Activated naive CD4-positive, alpha-beta T cell treated with anti-CD3 and anti-CD28 coated beads for 36 hours (primary cell): ENCODE measurements around the gene GIPC2. TPM values are rescaled to one million over a fixed set of nuclear protein-coding genes. Genes with fewer than 3 reads are reported as not detected.
"Not testable (repeated sequence)": the region's sequence is repeated elsewhere in the genome, so short reads cannot be mapped to it uniquely, and the experiment has no call there.

Source experiments
- CTCF ChIA-PET: fragments of 350-600 bp; sonication (Branson Sonifier 250); formaldehyde crosslinking; loops from one replicate; lab custom pipeline; 2021; ENCODE audit warnings: antibody characterized with exemption; lab: Charles Lee
- DNase-seq: peaks from one replicate; pipeline ENCODE4 v3.0.0-alpha.2; 2020
- H3K27ac Mint-ChIP-seq: one replicate; pipeline ENCODE4 v1.8.0; 2021; ENCODE audit warnings: mild to moderate bottlenecking, mixed read lengths
- H3K27me3 Mint-ChIP-seq: one replicate; pipeline ENCODE4 v1.8.0; 2021; ENCODE audit warnings: low read depth, mixed read lengths
- H3K36me3 Mint-ChIP-seq: one replicate; pipeline ENCODE4 v1.8.0; 2021; ENCODE audit warnings: low read depth, mixed read lengths
- H3K4me1 Mint-ChIP-seq: one replicate; pipeline ENCODE4 v1.8.0; 2021; ENCODE audit warnings: low read depth, mixed read lengths
- H3K4me3 Mint-ChIP-seq: one replicate; pipeline ENCODE4 v1.8.0; 2021; ENCODE audit warnings: mild to moderate bottlenecking, moderate library complexity, mixed read lengths
- H3K9me3 Mint-ChIP-seq: one replicate; pipeline ENCODE4 v1.8.0; 2021; ENCODE audit warnings: mixed read lengths
- intact Hi-C: fragments of 100-400 bp; cut with micrococcal nuclease; formaldehyde crosslinking; loops from one replicate; pipeline ENCODE4 v1.15.1; 2023
- total RNA-seq, 2 experiments: library from RNA; stranded (reverse); gene quantifications; one replicate each; pipeline ENCODE4 v1.2.3, GENCODE V29; 2021

GIPC2 gene
- total RNA-seq, 2 experiments from 2014 or later: 0.10 to 0.31 TPM

DNA sequence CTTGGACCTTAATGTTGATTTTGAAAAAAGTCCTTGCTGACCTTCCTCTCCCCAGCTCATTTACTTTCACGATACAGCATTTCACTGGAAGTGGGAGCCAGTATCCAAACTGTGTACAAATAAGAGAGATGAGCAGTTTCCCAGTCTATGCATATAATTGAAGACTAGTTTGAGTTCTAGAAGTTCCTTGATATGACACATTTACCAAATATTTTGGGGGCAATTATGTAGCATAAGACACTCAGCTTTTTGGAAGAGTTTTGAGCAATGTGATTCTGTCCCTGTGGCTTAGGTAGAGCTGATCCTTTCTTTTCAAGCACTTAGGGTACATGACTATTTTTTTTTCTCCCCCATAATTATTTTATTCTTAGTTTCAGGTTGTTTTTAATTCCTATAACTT, 26.4 kb downstream of the GIPC2 start:
- Mint-ChIP-seq H3K27ac (no peak overlapping the region), H3K4me3 (no peak overlapping the region), H3K36me3 (no peaks in the 10 kb centered on the region), H3K27me3 (peaks cover 9% of the 10 kb centered on the region), H3K9me3 (no peaks in the 10 kb centered on the region), H3K4me1 (no peaks in the 10 kb centered on the region)
- CTCF ChIA-PET: no interaction called here
- no peak for DNase-seq
- intact Hi-C loops: no loop called here

DNA sequence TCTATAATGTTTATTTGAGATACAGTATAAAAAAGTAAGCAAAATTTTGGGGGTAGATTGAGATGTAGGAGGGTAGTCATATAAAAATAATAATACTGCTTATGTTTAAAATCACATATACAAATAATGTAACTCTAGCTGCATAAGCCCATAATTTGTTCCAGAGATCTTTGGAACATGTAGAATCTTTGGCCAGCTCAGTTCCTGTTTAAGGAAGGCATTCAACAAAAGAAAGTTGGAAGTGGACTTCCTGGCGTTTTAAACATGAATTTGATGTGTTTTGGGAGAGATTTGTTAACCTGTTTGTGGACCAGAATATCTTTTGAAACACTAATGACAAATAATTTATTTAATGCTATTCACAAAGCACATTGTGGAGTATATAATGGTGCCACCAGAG, 27.7 kb downstream of the GIPC2 start:
- no peaks in the 10 kb centered on the region for H3K4me1 Mint-ChIP-seq

DNA sequence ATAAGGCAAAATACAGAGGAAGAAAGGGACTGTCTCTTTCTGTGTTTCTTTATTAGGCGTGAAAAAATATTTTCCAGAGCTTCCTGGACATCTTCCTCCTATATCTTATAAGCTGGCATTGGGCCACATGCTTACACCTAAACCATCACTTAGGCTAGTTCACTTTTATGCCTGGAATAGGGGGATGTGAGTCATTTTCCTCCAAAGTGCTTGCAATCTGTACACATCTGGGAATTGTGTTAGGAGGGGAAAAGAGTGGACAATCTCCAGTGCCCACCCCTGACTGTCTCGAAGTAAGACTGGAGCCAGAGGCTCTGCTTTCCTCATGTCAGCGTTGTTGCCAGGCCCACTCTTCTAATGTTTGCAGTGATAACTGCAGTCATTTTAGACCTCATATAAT, 29.9 kb downstream of the GIPC2 start:
- CTCF ChIA-PET: no interaction called here
- H3K9me3 Mint-ChIP-seq: no peaks in the 10 kb centered on the region
- H3K4me1 Mint-ChIP-seq: peaks cover 11% of the 10 kb centered on the region
- H3K36me3 Mint-ChIP-seq: no peaks in the 10 kb centered on the region
- intact Hi-C loops: no loop called here
- no peak for DNase-seq
- no peaks in the 10 kb centered on the region for H3K27me3 Mint-ChIP-seq
- no peak overlapping the region for H3K4me3 Mint-ChIP-seq
- no peak overlapping the region for H3K27ac Mint-ChIP-seq

More for the DNA sequence above, 27.7 kb downstream of the GIPC2 start:
- CTCF ChIA-PET: no interaction called here
- Mint-ChIP-seq H3K27me3 (peaks cover 6% of the 10 kb centered on the region), H3K36me3 (no peaks in the 10 kb centered on the region), H3K9me3 (no peaks in the 10 kb centered on the region), H3K4me3 (no peak overlapping the region), H3K27ac (no peak overlapping the region)
- intact Hi-C loops: no loop called here
- no peak for DNase-seq

DNA sequence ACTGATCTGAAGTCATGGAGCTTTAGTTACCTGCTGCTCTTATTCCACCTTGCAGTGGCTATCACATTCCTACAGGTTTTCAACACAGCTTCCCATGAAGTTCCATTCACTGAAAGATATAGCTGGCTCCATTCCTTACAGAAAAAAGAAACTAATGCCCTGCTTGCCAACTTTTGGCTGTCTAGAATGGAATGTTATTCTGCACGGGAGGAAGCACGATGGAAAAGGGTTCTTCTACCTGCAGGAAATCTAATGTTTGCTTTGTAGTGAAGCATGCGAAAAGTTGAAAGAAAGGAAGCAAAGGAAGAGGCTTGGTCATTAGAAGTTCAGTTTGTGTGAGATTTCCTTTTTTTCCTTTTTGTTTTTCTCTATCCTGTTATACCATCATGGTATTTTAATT, 32.6 kb downstream of the GIPC2 start:
- CTCF ChIA-PET: interaction anchor here (0.9 kb wide), 1 partner anchor 10 kb away, joined by 4 read pairs; no protein-coding TSS in a partner anchor
- Mint-ChIP-seq H3K4me3 (no peak overlapping the region), H3K9me3 (no peaks in the 10 kb centered on the region), H3K27ac (no peak overlapping the region), H3K4me1 (peaks cover 16% of the 10 kb centered on the region), H3K36me3 (no peaks in the 10 kb centered on the region), H3K27me3 (no peaks in the 10 kb centered on the region)
- intact Hi-C loops: no loop called here
- DNase-seq: no peak

DNA sequence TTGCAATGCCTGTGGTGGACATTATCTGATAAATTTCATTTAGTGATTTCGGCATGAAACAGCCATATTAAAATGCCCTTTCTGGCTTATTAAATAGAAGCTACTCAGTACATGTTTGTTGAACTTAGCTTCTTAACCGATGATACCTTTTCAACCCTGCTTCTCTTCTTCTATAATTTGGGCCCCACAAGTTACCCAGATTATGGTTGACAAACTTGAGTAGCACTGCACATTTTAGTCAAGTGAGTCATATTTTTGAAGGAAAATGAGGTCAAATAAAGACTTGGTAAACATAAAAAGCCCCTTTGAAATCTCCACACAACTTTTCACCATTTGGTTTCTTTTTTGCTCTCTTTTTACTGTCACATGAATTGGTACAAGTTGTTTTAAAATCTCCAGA, 33.8 kb downstream of the GIPC2 start:
- H3K36me3 Mint-ChIP-seq: no peaks in the 10 kb centered on the region
- H3K4me1 Mint-ChIP-seq: peaks cover 16% of the 10 kb centered on the region
- H3K9me3 Mint-ChIP-seq: peaks cover 1% of the 10 kb centered on the region
- no peak overlapping the region for H3K4me3 Mint-ChIP-seq
- no peak overlapping the region for H3K27ac Mint-ChIP-seq
- no peak for DNase-seq
- intact Hi-C loops: loop anchor here (1.0 kb wide), 1 partner anchor 101 kb away; no protein-coding TSS in a partner anchor
- CTCF ChIA-PET: no interaction called here
- H3K27me3 Mint-ChIP-seq: no peaks in the 10 kb centered on the region

DNA sequence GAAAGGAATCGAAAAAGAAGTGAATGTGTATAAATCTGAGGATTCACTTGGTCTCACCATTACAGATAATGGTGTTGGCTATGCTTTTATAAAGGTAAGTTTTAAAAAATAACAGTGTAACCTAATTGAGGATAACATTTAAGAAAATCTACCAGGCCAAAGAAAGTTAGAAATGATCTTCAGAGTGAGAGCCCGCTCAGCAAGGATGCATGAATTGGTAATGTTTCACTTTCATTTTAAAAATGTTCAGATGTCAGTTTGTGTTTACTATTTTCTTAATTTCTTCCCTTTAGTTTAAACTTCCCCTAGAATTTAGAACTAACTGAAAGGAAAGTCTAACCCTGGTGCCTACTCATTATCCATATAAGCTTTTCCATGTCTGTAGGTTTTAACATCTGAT, 35.0 kb downstream of the GIPC2 start:
- DNase-seq: no peak
- Mint-ChIP-seq H3K9me3 (peaks cover 10% of the 10 kb centered on the region), H3K36me3 (peaks cover 4% of the 10 kb centered on the region), H3K27me3 (no peaks in the 10 kb centered on the region), H3K4me3 (peak overlapping the region; percentile 20), H3K27ac (no peak overlapping the region), H3K4me1 (peaks cover 16% of the 10 kb centered on the region)
- CTCF ChIA-PET: no interaction called here
- intact Hi-C loops: loop anchor here (1.0 to 2.0 kb wide), 2 partner anchors 40 to 76 kb away; partner anchors contain the start of gene DNAJB4

DNA sequence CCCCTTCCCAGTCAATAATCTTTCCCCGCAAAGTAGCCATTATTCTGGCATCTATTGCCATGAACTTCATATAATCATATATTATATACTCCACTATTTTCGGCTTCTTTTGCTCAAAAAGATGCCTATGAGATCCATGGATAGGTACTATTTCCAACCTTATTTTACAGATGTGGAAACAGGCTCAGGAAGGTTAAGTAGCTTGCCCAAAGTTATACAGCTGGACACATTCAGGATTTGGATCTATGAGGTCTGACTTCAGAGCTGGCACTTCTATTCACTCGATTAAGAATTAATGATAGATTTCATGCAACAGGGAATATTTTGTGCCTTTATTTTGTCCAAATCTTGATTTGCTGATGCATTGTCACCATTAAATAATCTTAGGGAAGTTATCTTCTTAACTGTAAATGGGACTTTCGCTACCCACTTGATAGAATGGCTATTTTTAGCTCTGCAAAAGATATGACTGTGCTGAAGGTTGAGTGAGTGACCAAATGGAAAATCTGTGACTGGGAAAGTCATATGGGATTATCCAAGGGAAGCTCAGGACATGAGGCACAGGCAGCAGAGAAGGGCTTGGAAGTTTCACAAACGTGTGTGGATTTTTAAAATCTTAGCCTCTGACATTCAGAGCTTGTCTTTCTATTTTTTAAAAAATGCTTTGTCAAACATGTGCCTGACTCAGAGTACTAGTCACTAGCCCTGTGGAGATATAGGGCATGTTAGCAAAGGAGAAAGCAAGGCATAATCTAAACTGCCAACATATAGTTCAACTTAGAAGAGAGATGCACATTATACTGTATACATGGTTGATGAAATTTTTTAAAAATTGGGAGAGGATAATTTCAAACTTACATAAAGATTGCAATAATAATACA, 36.5 kb downstream of the GIPC2 start:
- H3K36me3 Mint-ChIP-seq: peaks cover 12% of the 10 kb centered on the region
- intact Hi-C loops: loop anchor here (2.0 kb wide), 1 partner anchor 41 kb away; no protein-coding TSS in a partner anchor
- H3K4me1 Mint-ChIP-seq: peaks cover 16% of the 10 kb centered on the region
- no peak overlapping the region for H3K27ac Mint-ChIP-seq
- no peak overlapping the region for H3K4me3 Mint-ChIP-seq
- DNase-seq: no peak
- CTCF ChIA-PET: interaction anchor here (0.5 to 1.2 kb wide), 3 partner anchors 32 to 179 kb away, joined by 3 read pairs; no protein-coding TSS in a partner anchor
- H3K9me3 Mint-ChIP-seq: peaks cover 24% of the 10 kb centered on the region
- peaks cover 4% of the 10 kb centered on the region for H3K27me3 Mint-ChIP-seq

DNA sequence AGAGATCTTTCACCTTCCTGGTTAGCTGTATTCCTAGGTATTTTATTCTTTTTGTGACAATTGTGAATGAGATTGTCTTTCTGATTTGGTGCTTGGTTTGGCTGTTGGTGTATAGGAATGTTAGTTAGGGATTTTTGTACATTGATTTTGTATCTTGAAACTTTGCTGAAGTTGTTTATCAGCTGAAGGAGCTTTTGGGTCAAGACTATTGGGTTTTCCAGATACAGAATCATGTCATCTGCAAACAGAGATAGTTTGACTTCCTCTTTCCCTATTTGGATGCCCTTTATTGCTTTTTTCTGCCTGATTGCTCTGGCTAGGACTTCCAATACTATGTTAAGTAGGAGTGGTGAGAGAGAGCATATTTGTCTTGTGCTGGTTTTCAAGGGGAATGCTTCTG, 38.9 kb downstream of the GIPC2 start:
- H3K36me3 Mint-ChIP-seq: peaks cover 12% of the 10 kb centered on the region
- CTCF ChIA-PET: interaction anchor here (0.6 kb wide), 1 partner anchor 599 kb away, joined by 3 read pairs; no protein-coding TSS in a partner anchor
- DNase-seq, H3K4me3 Mint-ChIP-seq, intact Hi-C loops, H3K27me3 Mint-ChIP-seq, H3K27ac Mint-ChIP-seq: not testable (repeated sequence)
- H3K4me1 Mint-ChIP-seq: peaks cover 11% of the 10 kb centered on the region
- peaks cover 26% of the 10 kb centered on the region for H3K9me3 Mint-ChIP-seq

DNA sequence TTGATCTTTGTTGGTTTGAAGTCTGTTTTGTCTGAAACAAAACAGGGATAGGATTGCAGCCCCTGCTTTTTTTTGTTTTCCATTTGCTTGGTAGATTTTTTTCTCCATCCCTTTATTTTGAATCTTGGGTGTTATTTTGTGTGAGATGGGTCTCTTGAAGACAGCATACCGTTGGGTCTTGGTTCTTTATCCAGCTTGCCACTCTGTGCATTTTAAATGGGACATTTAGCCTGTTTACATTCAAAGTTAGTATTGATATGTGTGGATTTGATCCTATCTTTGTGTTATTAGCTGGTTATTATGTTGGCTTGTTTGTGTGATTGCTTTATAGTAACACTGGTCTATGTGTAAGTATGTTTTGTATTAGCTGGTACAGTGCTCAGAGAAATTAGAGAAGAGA, 40.9 kb downstream of the GIPC2 start:
- no peak overlapping the region for H3K4me3 Mint-ChIP-seq
- CTCF ChIA-PET: interaction anchor here (0.7 to 1.0 kb wide), 2 partner anchors 43 to 689 kb away, joined by 3 to 5 read pairs; no protein-coding TSS in a partner anchor

DNA sequence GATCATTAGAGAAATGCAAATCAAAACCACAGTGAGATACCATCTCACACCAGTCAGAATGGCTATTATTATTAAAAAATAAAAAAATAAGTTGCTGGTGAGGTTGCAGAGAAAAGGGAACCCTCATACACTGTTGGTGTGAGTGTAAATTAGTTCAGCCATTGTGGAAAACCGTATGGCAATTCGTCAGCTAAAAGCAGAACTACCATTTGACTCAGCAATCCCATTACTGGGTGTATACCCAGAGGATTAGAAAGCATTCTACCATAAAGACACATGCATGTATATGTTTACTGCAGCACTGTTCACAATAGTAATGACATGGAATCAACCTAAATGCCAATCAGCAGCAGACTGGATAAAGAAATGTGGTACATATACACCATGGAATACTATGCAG, 42.2 kb downstream of the GIPC2 start:
- intact Hi-C loops: no loop called here
- no peak for DNase-seq
- CTCF ChIA-PET: interaction anchor here (0.7 to 0.9 kb wide), 2 partner anchors 9 to 164 kb away, joined by 3 to 4 read pairs; no protein-coding TSS in a partner anchor
- peaks cover 26% of the 10 kb centered on the region for H3K9me3 Mint-ChIP-seq
- no peak overlapping the region for H3K27ac Mint-ChIP-seq
- H3K4me1 Mint-ChIP-seq: no peaks in the 10 kb centered on the region
- H3K27me3 Mint-ChIP-seq: peaks cover 6% of the 10 kb centered on the region
- peaks cover 12% of the 10 kb centered on the region for H3K36me3 Mint-ChIP-seq
- no peak overlapping the region for H3K4me3 Mint-ChIP-seq

More for the DNA sequence above, 40.9 kb downstream of the GIPC2 start:
- no peak overlapping the region for H3K27ac Mint-ChIP-seq
- peaks cover 26% of the 10 kb centered on the region for H3K9me3 Mint-ChIP-seq
- H3K4me1 Mint-ChIP-seq: no peaks in the 10 kb centered on the region
- H3K27me3 Mint-ChIP-seq: peaks cover 6% of the 10 kb centered on the region
- intact Hi-C loops: no loop called here
- peaks cover 12% of the 10 kb centered on the region for H3K36me3 Mint-ChIP-seq
- DNase-seq: no peak

DNA sequence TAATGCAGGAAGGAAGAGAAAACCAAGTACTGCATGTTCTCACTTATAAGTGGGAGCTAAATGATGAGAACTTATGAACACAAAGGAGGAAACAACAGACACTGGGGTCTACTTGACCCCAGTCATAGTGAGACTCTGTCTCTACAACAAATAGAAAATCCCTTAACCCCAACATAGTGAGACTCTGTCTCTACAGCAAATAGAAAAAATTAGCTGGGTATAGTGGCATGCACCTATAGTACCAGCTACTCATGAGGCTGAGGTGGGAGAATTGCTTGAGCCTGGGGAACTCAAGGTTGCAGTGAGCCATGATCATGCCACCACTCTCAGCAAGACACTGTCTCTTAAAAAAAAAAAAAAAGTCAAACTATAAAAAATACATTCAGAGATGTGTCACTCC, 42.7 kb downstream of the GIPC2 start:
- H3K4me3 Mint-ChIP-seq: no peak overlapping the region
- H3K27ac Mint-ChIP-seq: no peak overlapping the region
- peaks cover 12% of the 10 kb centered on the region for H3K36me3 Mint-ChIP-seq
- no peak for DNase-seq
- H3K9me3 Mint-ChIP-seq: peaks cover 26% of the 10 kb centered on the region
- peaks cover 6% of the 10 kb centered on the region for H3K27me3 Mint-ChIP-seq
- H3K4me1 Mint-ChIP-seq: no peaks in the 10 kb centered on the region
- intact Hi-C loops: no loop called here
- CTCF ChIA-PET: interaction anchor here (0.7 to 0.9 kb wide), 2 partner anchors 10 to 165 kb away, joined by 3 to 4 read pairs; no protein-coding TSS in a partner anchor

DNA sequence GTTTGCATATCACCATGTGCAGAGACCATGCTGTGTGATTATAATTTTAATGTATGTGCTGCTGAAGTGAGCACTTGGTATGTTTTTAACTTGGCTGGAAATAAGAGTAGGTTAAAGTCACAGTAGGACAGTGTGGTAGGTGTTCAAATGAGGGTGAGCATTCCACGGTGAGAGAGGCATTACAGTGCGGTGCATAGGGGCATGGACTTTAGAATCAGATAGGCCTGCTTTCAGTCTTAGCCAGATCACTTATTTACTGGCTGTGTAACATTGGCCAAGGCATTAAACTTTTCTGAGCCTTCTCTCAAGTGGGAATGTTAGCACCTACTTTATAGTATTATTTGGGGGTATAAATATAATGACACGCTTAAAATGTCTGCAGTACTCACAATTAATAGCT, 43.2 kb downstream of the GIPC2 start:
- no peak overlapping the region for H3K27ac Mint-ChIP-seq
- H3K4me1 Mint-ChIP-seq: no peaks in the 10 kb centered on the region
- no peak for DNase-seq
- CTCF ChIA-PET: no interaction called here
- peaks cover 12% of the 10 kb centered on the region for H3K36me3 Mint-ChIP-seq
- peaks cover 6% of the 10 kb centered on the region for H3K27me3 Mint-ChIP-seq
- intact Hi-C loops: no loop called here
- H3K4me3 Mint-ChIP-seq: no peak overlapping the region
- H3K9me3 Mint-ChIP-seq: peaks cover 26% of the 10 kb centered on the region
